DND-41 (cell line): ENCODE data around the gene NR6A1.

Source experiments
- ATAC-seq: fragments of 200-7000 bp; cut with Tn5 transposase; 3 replicates; pipeline ENCODE4 v1.9.1; 2021; ENCODE audit warnings: low read depth; ENCODE audit not compliant: insufficient read depth
- DNase-seq: peaks from one replicate; pipeline ENCODE4 v3.0.0-alpha.2; 2020
- H2AFZ ChIP-seq: 2 replicates; pipeline ENCODE4 v1.6.0; 2012; ENCODE audit warnings: low read depth, low read length
- H3K27ac ChIP-seq: 2 replicates; pipeline ENCODE4 v1.5.1; 2012; ENCODE audit warnings: low read length, inconsistent platforms
- H3K27me3 ChIP-seq: fragments of 200-600 bp; sonication (generic); 2 replicates; pipeline ENCODE4 v1.6.0; 2012; ENCODE audit warnings: low read length, mild to moderate bottlenecking, inconsistent platforms; ENCODE audit not compliant: insufficient read depth, poor library complexity
- H3K36me3 ChIP-seq: 2 replicates; pipeline ENCODE4 v1.5.1; 2012; ENCODE audit warnings: low read length, inconsistent platforms; ENCODE audit not compliant: insufficient read depth
- H3K4me1 ChIP-seq: 2 replicates; pipeline ENCODE4 v1.5.1; 2012; ENCODE audit warnings: mild to moderate bottlenecking, low read length; ENCODE audit not compliant: insufficient read depth
- H3K4me2 ChIP-seq: 2 replicates; pipeline ENCODE4 v1.6.0; 2012; ENCODE audit warnings: mild to moderate bottlenecking, moderate library complexity, low read length, inconsistent platforms; ENCODE audit not compliant: insufficient read depth
- H3K4me3 ChIP-seq, 2 experiments: fragments of 200-600 bp in 1 of 2; shearing (Covaris generic) in 1 of 2; 2 replicates each; pipeline ENCODE4 v1.5.1; 2012 to 2016; ENCODE audit warnings: inconsistent platforms in 2 of 2, low read length in 2 of 2, mild to moderate bottlenecking in 2 of 2, low read depth in 1 of 2, moderate library complexity in 1 of 2
- H3K79me2 ChIP-seq: 2 replicates; pipeline ENCODE4 v1.6.0; 2012; ENCODE audit warnings: low read length, inconsistent platforms; ENCODE audit not compliant: insufficient read depth
- H3K9ac ChIP-seq: 2 replicates; pipeline ENCODE4 v1.6.0; 2012; ENCODE audit warnings: low read depth, mild to moderate bottlenecking, inconsistent platforms, low read length, moderate library complexity
- H3K9me3 ChIP-seq: 2 replicates; pipeline ENCODE4 v1.5.1; 2012; ENCODE audit warnings: low read length, moderate library complexity, mild to moderate bottlenecking, inconsistent platforms; ENCODE audit not compliant: insufficient read depth, severe bottlenecking
- H4K20me1 ChIP-seq: 2 replicates; pipeline ENCODE4 v1.6.0; 2012; ENCODE audit warnings: low read length; ENCODE audit not compliant: insufficient read depth
- EZH2 ChIP-seq: IDR thresholded peaks from 3 replicates; pipeline ENCODE4 v1.6.1; 2012; ENCODE audit warnings: borderline replicate concordance, low read depth, mild to moderate bottlenecking, moderate library complexity, low read length, inconsistent platforms; ENCODE audit not compliant: severe bottlenecking
- TF ChIP-seq, protein P1 (sequence below): IDR thresholded peaks from 2 replicates; pipeline ENCODE4 v1.5.1; 2012; ENCODE audit warnings: borderline replicate concordance, low read length, moderate library complexity, mild to moderate bottlenecking; ENCODE audit not compliant: poor library complexity, severe bottlenecking; ENCODE audit errors: extremely low read depth

Gene NR6A1

DNA sequence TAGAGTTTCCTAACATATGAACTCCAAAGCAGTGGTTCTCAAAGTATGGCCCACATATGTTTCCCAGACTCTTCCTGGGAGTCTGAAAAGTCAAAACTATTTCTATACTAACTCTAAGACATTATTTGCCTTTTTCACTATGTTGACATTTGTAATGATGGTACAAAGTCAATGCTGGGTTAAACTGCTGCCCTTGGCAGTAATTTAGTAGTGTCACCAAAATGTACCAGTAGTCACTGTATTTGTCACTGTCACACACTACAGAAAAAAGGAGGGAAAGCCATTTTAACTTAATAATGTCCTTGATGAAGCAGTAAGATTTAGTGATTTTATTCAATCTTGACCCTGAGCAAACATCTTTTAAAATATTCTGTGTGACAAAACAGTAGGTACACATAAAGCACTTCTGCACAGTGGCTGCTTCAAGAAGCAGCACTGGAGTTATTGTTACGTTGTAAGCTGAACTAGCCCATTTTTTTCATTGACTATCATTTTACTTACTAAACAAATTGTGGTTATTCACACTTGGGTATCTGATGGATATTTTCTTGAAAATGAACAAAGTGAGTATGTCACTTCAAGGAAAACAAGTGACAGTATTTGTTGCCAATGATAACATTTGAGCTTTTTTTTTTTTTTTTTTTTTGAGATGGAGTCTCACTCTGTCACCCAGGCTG lies 90.3 kb downstream of the NR6A1 start:
- Histone ChIP-seq H3K27ac (no peak overlapping the region), H3K9me3 (no peaks in the 10 kb centered on the region), H3K27me3 (no peaks in the 10 kb centered on the region), H4K20me1 (peaks cover 5% of the 10 kb centered on the region; the same call in 1 of the 2 replicates), H3K4me3 (no peak overlapping the region), H3K4me2 (no peak overlapping the region), H3K4me1 (no peaks in the 10 kb centered on the region), H2AFZ (no peak overlapping the region), H3K79me2 (peaks cover 53% of the 10 kb centered on the region), H3K36me3 (peaks cover 3% of the 10 kb centered on the region; the same call in 1 of the 2 replicates), H3K9ac (no peak overlapping the region)
- TF ChIP-seq, protein P1, sequence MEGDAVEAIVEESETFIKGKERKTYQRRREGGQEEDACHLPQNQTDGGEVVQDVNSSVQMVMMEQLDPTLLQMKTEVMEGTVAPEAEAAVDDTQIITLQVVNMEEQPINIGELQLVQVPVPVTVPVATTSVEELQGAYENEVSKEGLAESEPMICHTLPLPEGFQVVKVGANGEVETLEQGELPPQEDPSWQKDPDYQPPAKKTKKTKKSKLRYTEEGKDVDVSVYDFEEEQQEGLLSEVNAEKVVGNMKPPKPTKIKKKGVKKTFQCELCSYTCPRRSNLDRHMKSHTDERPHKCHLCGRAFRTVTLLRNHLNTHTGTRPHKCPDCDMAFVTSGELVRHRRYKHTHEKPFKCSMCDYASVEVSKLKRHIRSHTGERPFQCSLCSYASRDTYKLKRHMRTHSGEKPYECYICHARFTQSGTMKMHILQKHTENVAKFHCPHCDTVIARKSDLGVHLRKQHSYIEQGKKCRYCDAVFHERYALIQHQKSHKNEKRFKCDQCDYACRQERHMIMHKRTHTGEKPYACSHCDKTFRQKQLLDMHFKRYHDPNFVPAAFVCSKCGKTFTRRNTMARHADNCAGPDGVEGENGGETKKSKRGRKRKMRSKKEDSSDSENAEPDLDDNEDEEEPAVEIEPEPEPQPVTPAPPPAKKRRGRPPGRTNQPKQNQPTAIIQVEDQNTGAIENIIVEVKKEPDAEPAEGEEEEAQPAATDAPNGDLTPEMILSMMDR: no peak
- TF ChIP-seq EZH2: no peak
- DNase-seq (no peak), ATAC-seq (no peak)

- H2AFZ ChIP-seq: no peak overlapping the region
- H3K27me3 ChIP-seq: no peaks in the 10 kb centered on the region
- no peak overlapping the region for H3K9ac ChIP-seq
- ATAC-seq: no peak
- H3K4me2 ChIP-seq: no peak overlapping the region
- H3K4me1 ChIP-seq: no peaks in the 10 kb centered on the region
- TF ChIP-seq EZH2: no peak
- TF ChIP-seq, protein P1: no peak
- peaks cover 3% of the 10 kb centered on the region; the same call in 1 of the 2 replicates for H3K36me3 ChIP-seq
- H3K9me3 ChIP-seq: no peaks in the 10 kb centered on the region
- peaks cover 10% of the 10 kb centered on the region for H4K20me1 ChIP-seq
- no peak overlapping the region for H3K4me3 ChIP-seq
- no peak for DNase-seq
- no peak overlapping the region for H3K27ac ChIP-seq
- peaks cover 58% of the 10 kb centered on the region for H3K79me2 ChIP-seq
These were observed 91.1 kb downstream of the NR6A1 start for GRCh38 chr9:124680049-124680448.

- ATAC-seq (no peak), DNase-seq (no peak)
- Histone ChIP-seq H3K27me3 (no peaks in the 10 kb centered on the region), H4K20me1 (peaks cover 29% of the 10 kb centered on the region), H2AFZ (no peak overlapping the region), H3K4me1 (peaks cover 11% of the 10 kb centered on the region), H3K79me2 (peaks cover 78% of the 10 kb centered on the region), H3K9me3 (no peaks in the 10 kb centered on the region), H3K27ac (no peak overlapping the region), H3K4me3 (no peak overlapping the region), H3K4me2 (no peak overlapping the region), H3K9ac (no peak overlapping the region), H3K36me3 (peaks cover 4% of the 10 kb centered on the region; the same call in 1 of the 2 replicates)
- TF ChIP-seq EZH2: no peak
- TF ChIP-seq, protein P1: no peak
These were observed 95.0 kb downstream of the NR6A1 start for GRCh38 chr9:124676159-124676551.
